Motor neuron (in vitro differentiated cells): ENCODE results near the gene ZRANB1. TPM values are rescaled to one million over a fixed set of nuclear protein-coding genes. Genes with fewer than 3 reads are reported as not detected.
"Not testable (repeated sequence)": the region's sequence is repeated elsewhere in the genome, so short reads cannot be mapped to it uniquely, and the experiment has no call there.

Source experiments
- ATAC-seq, 8 experiments: fragments of 200-7000 bp; cut with Tn5 transposase; replicated peaks in 6 of 8; 2 replicates each; pipeline ENCODE4 v1.8.0; 2021; ENCODE audit warnings: mild to moderate bottlenecking in 8 of 8, moderate library complexity in 8 of 8
- H3K27ac ChIP-seq, 2 donors: fragments of 250-450 bp; sonication (Bioruptor Pico); 2 replicates each; pipeline ENCODE4 v1.9.0; 2021; ENCODE audit warnings: antibody characterized with exemption in 2 of 2, mild to moderate bottlenecking in 2 of 2, moderate library complexity in 1 of 2
- H3K4me1 ChIP-seq, 2 donors: fragments of 250-450 bp; sonication (Bioruptor Pico); replicated peaks in 1 of 2; 2 replicates each; pipeline ENCODE4 v1.6.1; 2021; ENCODE audit warnings: antibody characterized with exemption in 2 of 2, mild to moderate bottlenecking in 2 of 2, moderate library complexity in 1 of 2
- H3K4me3 ChIP-seq, 5 donors: fragments of 250-450 bp; sonication (Bioruptor Pico); 2 replicates each; pipeline ENCODE4 v1.9.0; 2021; ENCODE audit warnings: antibody characterized with exemption in 5 of 5, mild to moderate bottlenecking in 5 of 5, moderate library complexity in 4 of 5
- WGBS, 10 experiments: fragments of 450-650 bp; shearing (Covaris generic); methylation state at CpG; one replicate each; pipeline ENCODE4 v1.0.0; 2022; 5-methylcytosine and 5-hydroxymethylcytosine counted together
- in situ Hi-C, 9 experiments: fragments of 400-800 bp; cut with MboI; loops; one replicate each; pipeline ENCODE4 v1.15.0; 2021; ENCODE audit warnings: low sequenced_read_pairs in 9 of 9, low pct_unique_long_range_greater_than_20kb in 2 of 9; ENCODE audit not compliant: unreplicated experiment in 9 of 9
- total RNA-seq, 8 experiments: library from RNA; unstranded; fragments of 300-600 nt; gene quantifications; 2 replicates each; pipeline versions ENCODE4 v1.2.3 to v1.2.4, GENCODE V29; 2022

Gene ZRANB1
- total RNA-seq, 8 experiments from 2014 or later = 13.7 to 29.1 (median 23.7) TPM

GRCh38 chr10:124912101-124912886 is 29.6 kb upstream of the ZRANB1 start:
- Histone ChIP-seq H3K4me3 (no peak overlapping the region), H3K4me1 (peaks cover 7 to 9% of the 10 kb centered on the region in 2 donors), H3K27ac (no peak overlapping the region)
- no peak for ATAC-seq
- WGBS, 10 experiments = 67 to 100% (median 86%) methylated on average over 1 to 5 of the region's 5 CpGs
- in situ Hi-C loops = no loop called here

- 53 to 100% (median 92%) methylated on average over 1 to 3 of the region's 3 CpGs; no CpG with 5 or more reads in 2 of the 10 experiments for WGBS, 10 experiments
- peaks cover 7 to 9% of the 10 kb centered on the region in 2 donors for H3K4me1 ChIP-seq
- in situ Hi-C loops = no loop called here
- no peak overlapping the region for H3K27ac ChIP-seq
- no peak for ATAC-seq
- H3K4me3 ChIP-seq = no peak overlapping the region
Measured at GRCh38 chr10:124913167-124913566, 28.8 kb upstream of the ZRANB1 start.

GRCh38 chr10:124914398-124914797 is 27.5 kb upstream of the ZRANB1 start:
- H3K4me3 ChIP-seq, in situ Hi-C loops, H3K4me1 ChIP-seq, H3K27ac ChIP-seq, ATAC-seq: not testable (repeated sequence)
- 58 to 100% (median 91%) methylated on average over 2 to 12 of the region's 16 CpGs; no CpG with 5 or more reads in 2 of the 10 experiments for WGBS, 10 experiments

- in situ Hi-C loops = no loop called here
- peak overlapping the region; percentile 99 for H3K27ac ChIP-seq
- H3K4me3 ChIP-seq = peak overlapping the region; percentile 86 to 100 (median 92)
- peak; percentile 3 to 10 (median 6) for ATAC-seq
- H3K4me1 ChIP-seq = peaks cover 7% of the 10 kb centered on the region in 2 donors
- WGBS, 10 experiments = 0 to 10% (median 0%) methylated on average over 1 to 8 of the region's 13 CpGs; no CpG with 5 or more reads in 2 of the 10 experiments
Measured at GRCh38 chr10:124916098-124916584, 25.8 kb upstream of the ZRANB1 start.

GRCh38 chr10:124916585-124917427 is 25.1 kb upstream of the ZRANB1 start:
- 0% methylated on average over 4 to 9 of the region's 126 CpGs; no CpG with 5 or more reads in 8 of the 10 experiments for WGBS, 10 experiments
- peak overlapping the region; percentile 99 for H3K27ac ChIP-seq
- in situ Hi-C loops = no loop called here

GRCh38 chr10:124917428-124918190 is 24.3 kb upstream of the ZRANB1 start:
- peak overlapping the region; percentile 86 to 100 (median 92) for H3K4me3 ChIP-seq
- H3K4me1 ChIP-seq = peaks cover 3 to 7% of the 10 kb centered on the region in 2 donors
- H3K27ac ChIP-seq = peak overlapping the region; percentile 99
- in situ Hi-C loops = no loop called here
- WGBS, 10 experiments = 0 to 3% (median 0%) methylated on average over 1 to 22 of the region's 46 CpGs; no CpG with 5 or more reads in 1 of the 10 experiments
- peak in 5 of 8 experiments; percentile 2 to 41 (median 12) for ATAC-seq

More at GRCh38 chr10:124916585-124917427, 25.1 kb upstream of the ZRANB1 start:
- peaks cover 3 to 7% of the 10 kb centered on the region in 2 donors for H3K4me1 ChIP-seq
- ATAC-seq = peak; percentile 90 to 97 (median 96)
- H3K4me3 ChIP-seq = peak overlapping the region; percentile 86 to 100 (median 92)

- Histone ChIP-seq H3K27ac (no peak overlapping the region), H3K4me3 (peak overlapping the region; percentile 86 to 100 (median 92)), H3K4me1 (peaks cover 3 to 7% of the 10 kb centered on the region in 2 donors)
- in situ Hi-C loops = no loop called here
- no peak for ATAC-seq
- WGBS, 10 experiments = 5 to 100% (median 36%) methylated on average over 1 to 11 of the region's 15 CpGs; no CpG with 5 or more reads in 2 of the 10 experiments
Measured at GRCh38 chr10:124918191-124918830, 23.6 kb upstream of the ZRANB1 start.

GRCh38 chr10:124918906-124919305 is 23.0 kb upstream of the ZRANB1 start:
- Histone ChIP-seq H3K4me1 (peaks cover 3 to 7% of the 10 kb centered on the region in 2 donors), H3K27ac (no peak overlapping the region), H3K4me3 (peak overlapping the region in 3 of 5 donors; percentile 86 to 92 (median 91))
- no peak for ATAC-seq
- 71 to 100% (median 96%) methylated on average over 1 to 3 of the region's 3 CpGs; no CpG with 5 or more reads in 4 of the 10 experiments for WGBS, 10 experiments
- in situ Hi-C loops = no loop called here

GRCh38 chr10:124921261-124921660 is 20.7 kb upstream of the ZRANB1 start:
- in situ Hi-C loops = no loop called here
- Histone ChIP-seq H3K4me1 (no peaks in the 10 kb centered on the region), H3K4me3 (no peak overlapping the region), H3K27ac (no peak overlapping the region)
- 100% methylated on average over 1 of the region's 1 CpG; no CpG with 5 or more reads in 4 of the 10 experiments for WGBS, 10 experiments
- ATAC-seq = no peak

GRCh38 chr10:124923684-124924083 is 18.2 kb upstream of the ZRANB1 start:
- Histone ChIP-seq H3K4me1 (no peaks in the 10 kb centered on the region), H3K27ac (no peak overlapping the region), H3K4me3 (no peak overlapping the region)
- WGBS, 10 experiments = 88 to 100% (median 100%) methylated on average over 1 to 5 of the region's 5 CpGs; no CpG with 5 or more reads in 2 of the 10 experiments
- in situ Hi-C loops = no loop called here
- no peak for ATAC-seq

- Histone ChIP-seq H3K4me1 (no peaks in the 10 kb centered on the region), H3K4me3 (no peak overlapping the region), H3K27ac (no peak overlapping the region)
- 84 to 100% (median 94%) methylated on average over 2 to 5 of the region's 5 CpGs; no CpG with 5 or more reads in 2 of the 10 experiments for WGBS, 10 experiments
- no peak for ATAC-seq
- in situ Hi-C loops = no loop called here
Measured at GRCh38 chr10:124926548-124926947, 15.4 kb upstream of the ZRANB1 start.

GRCh38 chr10:124928087-124928486 is 13.8 kb upstream of the ZRANB1 start:
- no peak overlapping the region for H3K4me3 ChIP-seq
- peak in 2 of 8 experiments; percentile 18 to 21 for ATAC-seq
- no peaks in the 10 kb centered on the region for H3K4me1 ChIP-seq
- 60 to 100% (median 90%) methylated on average over 1 to 7 of the region's 7 CpGs; no CpG with 5 or more reads in 2 of the 10 experiments for WGBS, 10 experiments
- H3K27ac ChIP-seq = no peak overlapping the region
- in situ Hi-C loops = no loop called here
